Effector CD8-positive, alpha-beta T cell (primary cell): ENCODE data around the gene GUCY1A1.
"Not testable (repeated sequence)": the region's sequence is repeated elsewhere in the genome, so short reads cannot be mapped to it uniquely, and the experiment has no call there.

Source experiments
- DNase-seq: peaks from one replicate; lab custom pipeline; 2025; lab: John Stamatoyannopoulos, UW
- total RNA-seq, 4 experiments: gene quantifications; one replicate each; lab custom pipeline; 2026; lab: John Stamatoyannopoulos, UW

GUCY1A1 gene
- 0 to 0.09 (median 0) reads per million in 4 experiments for total RNA-seq

GRCh38 chr4:155666344-155667221 lies at the start of gene GUCY1A1:
TSS of gene GUCY1A1 (plus strand) at chr4:155666848. CDS start at chr4:155696868, 30,020 bp downstream.
- no peak for DNase-seq

GRCh38 chr4:155617296-155617695 lies 49.4 kb upstream of the GUCY1A1 start:
- no peak for DNase-seq

- no peak for DNase-seq
Measured at GRCh38 chr4:155618183-155618838, 48.3 kb upstream of the GUCY1A1 start.

GRCh38 chr4:155620637-155621036 lies 46.0 kb upstream of the GUCY1A1 start:
- DNase-seq = no peak

- no peak for DNase-seq
Measured at GRCh38 chr4:155624478-155624877, 42.2 kb upstream of the GUCY1A1 start.

- no peak for DNase-seq
Measured at GRCh38 chr4:155626561-155626960, 40.1 kb upstream of the GUCY1A1 start.

- DNase-seq = no peak
Measured at GRCh38 chr4:155629183-155629825, 37.3 kb upstream of the GUCY1A1 start.

GRCh38 chr4:155629956-155630355 lies 36.7 kb upstream of the GUCY1A1 start:
- no peak for DNase-seq

- DNase-seq = no peak
Measured at GRCh38 chr4:155632310-155632840, 34.3 kb upstream of the GUCY1A1 start.

- no peak for DNase-seq
Measured at GRCh38 chr4:155638195-155638965, 28.3 kb upstream of the GUCY1A1 start.

GRCh38 chr4:155639704-155640523 lies 26.7 kb upstream of the GUCY1A1 start:
- no peak for DNase-seq

GRCh38 chr4:155640751-155641150 lies 25.9 kb upstream of the GUCY1A1 start:
- no peak for DNase-seq

GRCh38 chr4:155643087-155643486 lies 23.6 kb upstream of the GUCY1A1 start:
- no peak for DNase-seq

GRCh38 chr4:155646001-155646400 lies 20.6 kb upstream of the GUCY1A1 start:
- no peak for DNase-seq

GRCh38 chr4:155650785-155651184 lies 15.9 kb upstream of the GUCY1A1 start:
- not testable (repeated sequence) for DNase-seq

- no peak for DNase-seq
Measured at GRCh38 chr4:155653052-155653451, 13.6 kb upstream of the GUCY1A1 start.

- no peak for DNase-seq
Measured at GRCh38 chr4:155656025-155656424, 10.6 kb upstream of the GUCY1A1 start.

GRCh38 chr4:155657169-155657568 lies 9.5 kb upstream of the GUCY1A1 start:
- DNase-seq = no peak

GRCh38 chr4:155657985-155658680 lies 8.5 kb upstream of the GUCY1A1 start:
- DNase-seq = no peak

- DNase-seq = no peak
Measured at GRCh38 chr4:155658681-155659064, 8.0 kb upstream of the GUCY1A1 start.
